ENCODE results near the gene OR5B21. TPM values are rescaled to one million over a fixed set of nuclear protein-coding genes. Genes with fewer than 3 reads are reported as not detected.

OR5B21 gene
- total RNA-seq, 2 experiments from 2014 or later = not detected

DNA sequence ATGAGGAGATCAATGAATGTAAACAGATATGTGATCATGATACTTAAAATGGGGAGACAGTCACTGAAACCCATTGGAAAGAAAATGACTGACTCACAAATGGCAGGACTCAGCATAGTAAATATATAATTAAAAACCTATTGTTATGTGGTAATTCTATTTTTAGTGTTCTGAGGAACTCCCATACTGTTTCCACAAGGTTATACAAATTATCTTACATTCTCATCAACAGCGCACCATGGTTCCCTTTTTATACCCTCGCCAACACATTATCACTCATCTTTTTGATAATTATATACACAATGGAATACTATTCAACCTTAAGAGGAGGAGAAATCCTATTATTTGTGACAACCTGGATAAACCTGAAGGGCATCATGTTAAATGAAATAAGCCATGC lies 17.1 kb downstream of the OR5B21 start:
- no peak overlapping the region for H3K4me3 Mint-ChIP-seq
- H3K27me3 Mint-ChIP-seq = no peaks in the 10 kb centered on the region

DNA sequence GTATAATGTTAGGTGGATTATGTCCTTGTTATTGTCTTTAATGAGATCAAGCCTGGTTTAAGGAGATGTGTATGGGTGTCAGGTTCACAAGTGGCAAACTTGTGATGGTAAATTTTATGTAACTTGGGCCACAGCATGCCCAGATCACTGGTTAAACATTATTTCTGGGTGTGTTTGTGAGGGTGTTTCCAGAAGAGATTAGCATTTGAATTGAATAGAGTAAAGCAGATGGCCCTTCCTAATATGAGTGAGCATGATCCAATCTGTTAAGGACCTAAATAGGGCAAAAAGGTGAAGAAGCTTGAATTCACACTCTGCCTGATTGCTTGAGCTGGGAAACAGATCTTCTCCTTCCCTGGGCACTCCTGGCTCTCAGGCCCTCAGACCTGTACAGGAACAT lies 20.7 kb downstream of the OR5B21 start:
- H3K9me3 Mint-ChIP-seq = no peaks in the 10 kb centered on the region
- DNase-seq (no peak), ATAC-seq (no peak)
- no peaks in the 10 kb centered on the region for H3K27me3 Mint-ChIP-seq
- H3K4me3 Mint-ChIP-seq = no peak overlapping the region
- H3K4me1 Mint-ChIP-seq (ENCODE audit: low read depth) = no peaks in the 10 kb centered on the region
- POLR2A ChIA-PET = no interaction called here
- CTCF ChIA-PET = no interaction called here
- intact Hi-C loops (cut with micrococcal nuclease) = no loop called here
- H3K36me3 Mint-ChIP-seq (ENCODE audit: low read depth) = no peaks in the 10 kb centered on the region
- TF ChIP-seq, protein P1, sequence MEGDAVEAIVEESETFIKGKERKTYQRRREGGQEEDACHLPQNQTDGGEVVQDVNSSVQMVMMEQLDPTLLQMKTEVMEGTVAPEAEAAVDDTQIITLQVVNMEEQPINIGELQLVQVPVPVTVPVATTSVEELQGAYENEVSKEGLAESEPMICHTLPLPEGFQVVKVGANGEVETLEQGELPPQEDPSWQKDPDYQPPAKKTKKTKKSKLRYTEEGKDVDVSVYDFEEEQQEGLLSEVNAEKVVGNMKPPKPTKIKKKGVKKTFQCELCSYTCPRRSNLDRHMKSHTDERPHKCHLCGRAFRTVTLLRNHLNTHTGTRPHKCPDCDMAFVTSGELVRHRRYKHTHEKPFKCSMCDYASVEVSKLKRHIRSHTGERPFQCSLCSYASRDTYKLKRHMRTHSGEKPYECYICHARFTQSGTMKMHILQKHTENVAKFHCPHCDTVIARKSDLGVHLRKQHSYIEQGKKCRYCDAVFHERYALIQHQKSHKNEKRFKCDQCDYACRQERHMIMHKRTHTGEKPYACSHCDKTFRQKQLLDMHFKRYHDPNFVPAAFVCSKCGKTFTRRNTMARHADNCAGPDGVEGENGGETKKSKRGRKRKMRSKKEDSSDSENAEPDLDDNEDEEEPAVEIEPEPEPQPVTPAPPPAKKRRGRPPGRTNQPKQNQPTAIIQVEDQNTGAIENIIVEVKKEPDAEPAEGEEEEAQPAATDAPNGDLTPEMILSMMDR (IDR thresholded peaks at IDR 0.05) = no peak
- H3K27ac Mint-ChIP-seq = no peak overlapping the region

More for the DNA sequence above, 17.1 kb downstream of the OR5B21 start:
- TF ChIP-seq, protein P1 (IDR thresholded peaks at IDR 0.05) = no peak
- no peak for ATAC-seq
- intact Hi-C loops (cut with micrococcal nuclease) = no loop called here
- Mint-ChIP-seq H3K36me3 (ENCODE audit: low read depth) (peaks cover 5% of the 10 kb centered on the region), H3K9me3 (no peaks in the 10 kb centered on the region), H3K27ac (no peak overlapping the region), H3K4me1 (ENCODE audit: low read depth) (peaks cover 11% of the 10 kb centered on the region)
- ChIA-PET CTCF (no interaction called here), POLR2A (no interaction called here)
- no peak for DNase-seq

DNA sequence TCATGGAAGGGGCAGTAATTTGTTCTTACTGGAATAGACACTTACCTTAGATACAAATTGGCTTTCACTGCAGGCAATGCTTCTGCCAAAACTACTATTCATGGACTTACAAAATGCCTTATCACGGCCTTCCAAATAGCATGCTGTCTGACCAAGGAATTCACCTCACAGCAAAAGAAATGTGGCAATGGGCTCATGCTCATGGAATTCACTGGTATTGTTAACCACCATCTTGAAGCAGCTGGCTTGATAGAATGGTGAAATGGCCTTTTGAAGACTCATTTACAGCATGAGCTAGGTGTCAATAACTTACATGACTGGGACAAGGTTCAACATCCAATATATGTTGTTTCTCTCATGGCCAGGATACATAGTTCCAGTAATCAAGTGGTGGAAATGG lies 21.9 kb downstream of the OR5B21 start:
- Mint-ChIP-seq H3K27me3 (no peaks in the 10 kb centered on the region), H3K4me3 (no peak overlapping the region), H3K9me3 (no peaks in the 10 kb centered on the region), H3K4me1 (ENCODE audit: low read depth) (no peaks in the 10 kb centered on the region), H3K36me3 (ENCODE audit: low read depth) (no peaks in the 10 kb centered on the region), H3K27ac (no peak overlapping the region)
- no peak for DNase-seq
- ChIA-PET CTCF (no interaction called here), POLR2A (no interaction called here)
- ATAC-seq = no peak
- intact Hi-C loops (cut with micrococcal nuclease) = no loop called here
- TF ChIP-seq, protein P1 (IDR thresholded peaks at IDR 0.05) = no peak

DNA sequence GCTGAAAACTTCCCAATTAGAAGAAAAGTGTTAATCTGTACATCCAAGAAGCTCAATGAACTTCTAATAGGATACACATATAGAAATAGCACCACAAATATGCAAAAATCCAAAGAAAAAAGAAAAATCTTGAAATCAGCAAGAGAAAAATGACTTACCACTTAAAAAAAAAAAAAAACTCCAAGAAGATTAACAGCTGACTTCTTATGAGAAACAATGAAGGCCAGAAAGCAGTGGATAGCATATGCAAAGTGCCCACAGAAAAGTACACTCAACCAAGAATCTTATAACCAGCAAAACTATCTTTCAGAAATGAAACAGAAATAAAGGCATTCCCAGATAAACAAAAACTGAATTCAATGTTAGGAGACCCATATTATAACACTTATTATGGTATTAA lies 36.0 kb downstream of the OR5B21 start:
- H3K27ac Mint-ChIP-seq = no peak overlapping the region
- ATAC-seq (no peak), DNase-seq (no peak)
- H3K4me1 Mint-ChIP-seq (ENCODE audit: low read depth) = no peaks in the 10 kb centered on the region
- TF ChIP-seq, protein P1 (IDR thresholded peaks at IDR 0.05) = no peak
- no peaks in the 10 kb centered on the region for H3K36me3 Mint-ChIP-seq (ENCODE audit: low read depth)
- peaks cover 5% of the 10 kb centered on the region for H3K27me3 Mint-ChIP-seq
- CTCF ChIA-PET = no interaction called here
- H3K9me3 Mint-ChIP-seq = peaks cover 16% of the 10 kb centered on the region
- intact Hi-C loops (cut with micrococcal nuclease) = no loop called here
- no peak overlapping the region for H3K4me3 Mint-ChIP-seq
- POLR2A ChIA-PET = no interaction called here

DNA sequence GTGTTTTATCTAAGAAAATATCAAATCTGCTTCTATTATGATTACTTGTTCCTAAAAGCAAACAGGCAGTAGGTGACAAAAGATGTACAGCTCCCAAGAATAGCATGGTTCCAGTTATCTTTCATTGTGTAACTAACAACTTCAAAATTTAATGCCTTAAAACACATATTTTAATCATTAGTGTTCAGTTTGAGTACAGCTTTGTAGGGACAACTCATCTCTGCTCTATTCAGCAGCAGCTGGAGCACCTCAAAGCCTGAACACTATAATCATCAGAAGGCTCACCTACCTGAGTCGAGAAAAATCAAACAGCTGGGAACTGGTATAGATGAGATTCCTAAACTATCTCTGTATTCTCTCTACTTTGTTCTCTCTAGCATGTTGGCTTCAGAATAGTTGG lies 41.6 kb downstream of the OR5B21 start:
- no peak overlapping the region for H3K4me3 Mint-ChIP-seq
- DNase-seq (no peak), ATAC-seq (no peak)
- H3K27ac Mint-ChIP-seq = no peak overlapping the region
- no peaks in the 10 kb centered on the region for H3K4me1 Mint-ChIP-seq (ENCODE audit: low read depth)
- H3K9me3 Mint-ChIP-seq = peaks cover 5% of the 10 kb centered on the region
- TF ChIP-seq, protein P1 (IDR thresholded peaks at IDR 0.05) = no peak
- CTCF ChIA-PET = no interaction called here
- no peaks in the 10 kb centered on the region for H3K36me3 Mint-ChIP-seq (ENCODE audit: low read depth)
- peaks cover 3% of the 10 kb centered on the region for H3K27me3 Mint-ChIP-seq
- intact Hi-C loops (cut with micrococcal nuclease) = no loop called here
- POLR2A ChIA-PET = no interaction called here
